Tracheal epithelial cell (primary cell): ENCODE measurements around the gene NES. TPM values are rescaled to one million over a fixed set of nuclear protein-coding genes. Genes with fewer than 3 reads are reported as not detected.

Experiments
- total RNA-seq: library from RNA; depleted of rRNA; stranded (reverse); fragments of >200 nt; gene quantifications from 2 replicates; pipeline ENCODE4 v1.2.1, GENCODE V29; 2014

Gene NES, protein sequence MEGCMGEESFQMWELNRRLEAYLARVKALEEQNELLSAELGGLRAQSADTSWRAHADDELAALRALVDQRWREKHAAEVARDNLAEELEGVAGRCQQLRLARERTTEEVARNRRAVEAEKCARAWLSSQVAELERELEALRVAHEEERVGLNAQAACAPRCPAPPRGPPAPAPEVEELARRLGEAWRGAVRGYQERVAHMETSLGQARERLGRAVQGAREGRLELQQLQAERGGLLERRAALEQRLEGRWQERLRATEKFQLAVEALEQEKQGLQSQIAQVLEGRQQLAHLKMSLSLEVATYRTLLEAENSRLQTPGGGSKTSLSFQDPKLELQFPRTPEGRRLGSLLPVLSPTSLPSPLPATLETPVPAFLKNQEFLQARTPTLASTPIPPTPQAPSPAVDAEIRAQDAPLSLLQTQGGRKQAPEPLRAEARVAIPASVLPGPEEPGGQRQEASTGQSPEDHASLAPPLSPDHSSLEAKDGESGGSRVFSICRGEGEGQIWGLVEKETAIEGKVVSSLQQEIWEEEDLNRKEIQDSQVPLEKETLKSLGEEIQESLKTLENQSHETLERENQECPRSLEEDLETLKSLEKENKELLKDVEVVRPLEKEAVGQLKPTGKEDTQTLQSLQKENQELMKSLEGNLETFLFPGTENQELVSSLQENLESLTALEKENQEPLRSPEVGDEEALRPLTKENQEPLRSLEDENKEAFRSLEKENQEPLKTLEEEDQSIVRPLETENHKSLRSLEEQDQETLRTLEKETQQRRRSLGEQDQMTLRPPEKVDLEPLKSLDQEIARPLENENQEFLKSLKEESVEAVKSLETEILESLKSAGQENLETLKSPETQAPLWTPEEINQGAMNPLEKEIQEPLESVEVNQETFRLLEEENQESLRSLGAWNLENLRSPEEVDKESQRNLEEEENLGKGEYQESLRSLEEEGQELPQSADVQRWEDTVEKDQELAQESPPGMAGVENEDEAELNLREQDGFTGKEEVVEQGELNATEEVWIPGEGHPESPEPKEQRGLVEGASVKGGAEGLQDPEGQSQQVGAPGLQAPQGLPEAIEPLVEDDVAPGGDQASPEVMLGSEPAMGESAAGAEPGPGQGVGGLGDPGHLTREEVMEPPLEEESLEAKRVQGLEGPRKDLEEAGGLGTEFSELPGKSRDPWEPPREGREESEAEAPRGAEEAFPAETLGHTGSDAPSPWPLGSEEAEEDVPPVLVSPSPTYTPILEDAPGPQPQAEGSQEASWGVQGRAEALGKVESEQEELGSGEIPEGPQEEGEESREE (N-terminal part only)
- total RNA-seq, result 0.24 TPM in 1 of 2 replicates, not detected in the other

DNA sequence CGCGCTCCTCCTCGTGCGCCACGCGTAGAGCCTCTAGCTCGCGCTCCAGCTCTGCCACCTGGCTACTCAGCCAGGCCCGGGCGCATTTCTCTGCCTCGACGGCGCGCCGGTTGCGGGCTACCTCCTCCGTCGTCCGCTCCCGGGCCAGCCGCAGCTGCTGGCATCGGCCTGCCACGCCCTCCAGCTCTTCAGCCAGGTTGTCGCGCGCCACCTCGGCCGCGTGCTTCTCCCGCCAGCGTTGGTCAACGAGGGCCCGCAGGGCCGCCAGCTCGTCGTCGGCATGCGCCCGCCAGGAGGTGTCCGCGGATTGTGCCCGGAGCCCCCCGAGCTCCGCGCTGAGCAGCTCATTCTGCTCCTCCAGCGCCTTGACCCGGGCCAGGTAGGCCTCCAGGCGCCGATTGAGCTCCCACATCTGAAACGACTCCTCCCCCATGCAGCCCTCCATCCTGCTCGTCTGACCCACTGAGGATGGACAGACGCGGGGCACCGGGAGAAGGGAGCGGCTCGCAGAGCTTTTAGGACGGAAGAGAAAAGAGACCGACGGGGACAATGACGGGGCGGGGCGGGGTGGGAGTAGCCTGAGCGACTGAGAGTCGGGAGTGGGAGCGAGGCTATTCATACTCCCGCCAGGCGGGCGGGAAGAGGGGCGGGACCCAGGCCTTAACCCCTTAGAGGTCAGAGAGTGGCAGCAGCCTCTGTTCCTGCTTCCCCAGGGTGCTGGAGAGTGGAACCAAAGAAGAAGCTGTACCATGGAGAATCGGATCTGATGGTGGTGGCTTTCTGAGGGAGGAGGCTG is at the start of gene NES:
Gene NES (minus strand): TSS at position 588 of the 796 bp plus-strand sequence. CDS start 143 bp downstream, at position 445.

DNA sequence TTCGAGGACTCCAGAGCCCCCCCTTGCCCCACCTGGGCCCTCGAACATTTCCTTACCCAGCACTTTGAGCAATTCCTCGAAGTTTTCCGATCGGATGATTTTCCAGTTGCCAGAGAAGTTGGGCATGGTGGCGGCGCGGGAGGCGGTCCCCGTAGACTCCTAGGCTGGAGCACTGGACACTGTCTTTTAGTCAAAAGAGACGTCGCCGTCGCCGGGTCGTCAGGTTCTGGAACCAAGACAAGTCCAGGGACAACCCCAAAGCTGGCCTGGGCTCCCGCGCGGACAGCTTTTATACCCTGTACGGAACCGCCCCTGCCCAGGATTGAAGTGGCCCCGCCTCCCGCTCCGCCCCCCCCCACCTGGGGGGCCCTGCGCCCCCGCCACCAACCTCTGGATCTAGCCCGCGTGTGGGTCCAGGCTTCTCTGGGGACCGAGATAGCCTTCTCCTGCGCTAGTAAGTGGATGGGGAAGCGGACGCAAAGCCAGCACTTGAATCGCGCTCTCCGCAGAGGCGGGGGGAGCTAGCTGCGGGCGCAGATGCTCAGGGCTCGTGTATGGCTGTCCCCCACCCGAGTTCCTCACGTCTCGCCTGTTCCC is 28.2 kb upstream of the NES start, which contains the start of gene CRABP2:
Gene CRABP2 (minus strand): TSS at position 263 of the 597 bp plus-strand sequence. CDS start 137 bp downstream, at position 126.

DNA sequence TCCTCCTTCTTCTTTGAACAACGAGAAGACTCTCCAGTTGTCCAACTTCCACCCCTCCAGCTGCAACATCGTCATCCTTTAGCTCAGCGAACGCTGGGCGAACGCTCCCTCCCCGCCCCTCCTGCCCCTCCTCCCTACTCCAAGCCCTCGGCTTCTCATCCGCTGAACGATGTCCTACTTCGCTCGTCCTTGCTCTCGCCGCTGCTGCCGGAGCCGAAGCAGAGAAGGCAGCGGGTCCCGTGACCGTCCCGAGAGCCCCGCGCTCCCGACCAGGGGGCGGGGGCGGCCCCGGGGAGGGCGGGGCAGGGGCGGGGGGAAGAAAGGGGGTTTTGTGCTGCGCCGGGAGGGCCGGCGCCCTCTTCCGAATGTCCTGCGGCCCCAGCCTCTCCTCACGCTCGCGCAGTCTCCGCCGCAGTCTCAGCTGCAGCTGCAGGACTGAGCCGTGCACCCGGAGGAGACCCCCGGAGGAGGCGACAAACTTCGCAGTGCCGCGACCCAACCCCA is 35.4 kb downstream of the NES start, which contains the start of gene BCAN:
Gene BCAN (plus strand): TSS at position 357 of the 504 bp plus-strand sequence. CDS start 3,938 bp downstream, outside the sequence.

DNA sequence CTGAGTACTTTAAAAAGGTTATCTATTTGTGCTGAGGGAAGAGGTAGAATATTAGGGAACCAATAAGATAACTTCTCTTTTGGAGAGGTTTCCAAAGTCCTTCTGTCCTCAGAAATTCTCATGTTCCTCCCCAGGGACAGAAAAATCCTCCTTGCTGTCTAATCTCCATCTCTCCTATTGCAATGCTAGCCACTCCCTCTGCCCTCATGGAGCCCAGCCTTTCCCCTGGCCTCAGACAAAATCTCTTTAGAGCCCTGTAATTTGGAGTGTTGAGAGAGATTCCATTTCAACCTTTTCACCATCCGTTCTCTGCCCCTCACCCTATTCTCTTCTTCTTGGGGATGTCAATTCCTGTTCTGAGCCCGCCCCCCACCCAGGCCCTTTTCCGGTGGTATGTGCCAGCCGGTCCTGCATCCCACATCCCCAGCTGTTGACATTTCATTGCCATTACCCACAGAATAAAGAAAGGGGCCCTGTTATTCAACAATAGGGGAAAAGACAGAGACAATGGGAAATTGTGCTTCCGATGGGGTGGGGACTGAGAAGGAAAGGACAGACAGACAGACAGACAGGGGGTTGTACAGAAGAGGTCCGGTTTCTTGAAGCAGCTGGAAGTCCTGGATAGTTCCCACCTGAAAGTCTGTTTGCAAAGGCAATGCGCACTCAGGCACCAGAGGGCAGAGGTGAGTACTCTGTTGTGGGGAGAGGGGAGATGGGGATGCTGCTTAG is 58.2 kb downstream of the NES start, which contains the start of gene HAPLN2:
Gene HAPLN2 (plus strand): TSS at position 563 of the 729 bp plus-strand sequence. CDS start 4,076 bp downstream, outside the sequence.

Other genes starting within 250 kb of the NES start
- 3.0 and 3.6 TPM in 2 replicates for gene MEF2D, start 176.6 kb downstream of the NES start, total RNA-seq
- 0.85 and 2.9 TPM in 2 replicates for gene IQGAP3, start 104.8 kb downstream of the NES start, total RNA-seq
- gene TTC24, start 97.7 kb downstream of the NES start, total RNA-seq, result not detected in 2 replicates
- 141 and 151 TPM in 2 replicates for gene NAXE, start 85.6 kb downstream of the NES start, total RNA-seq
- gene GPATCH4, start 75.9 kb downstream of the NES start, total RNA-seq, result 14.5 and 14.7 TPM in 2 replicates
- not detected in 2 replicates for gene HAPLN2, start 58.0 kb downstream of the NES start, total RNA-seq
- gene BCAN, start 35.3 kb downstream of the NES start, total RNA-seq, result not detected in 2 replicates
- gene CRABP2, start 28.2 kb upstream of the NES start, total RNA-seq, result 30.1 and 132 TPM in 2 replicates
- gene METTL25B, start 51.1 kb upstream of the NES start, total RNA-seq, result 10.4 and 19.4 TPM in 2 replicates
- 8.5 and 9.9 TPM in 2 replicates for gene ISG20L2, start 51.4 kb upstream of the NES start, total RNA-seq
- gene MRPL24, start 63.7 kb upstream of the NES start, total RNA-seq, result 40.0 and 52.4 TPM in 2 replicates
- 179 and 269 TPM in 2 replicates for gene HDGF, start 74.3 kb upstream of the NES start, total RNA-seq
- gene PRCC, start 90.1 kb upstream of the NES start, total RNA-seq, result 7.7 and 8.4 TPM in 2 replicates
- gene SH2D2A, start 139.4 kb upstream of the NES start, total RNA-seq, result 1.5 and 3.6 TPM in 2 replicates
- not detected in 2 replicates for gene INSRR, start 181.7 kb upstream of the NES start, total RNA-seq
- gene NTRK1, start 183.5 kb upstream of the NES start, total RNA-seq, result not detected in 2 replicates
- 1.4 and 1.5 TPM in 2 replicates for gene PEAR1, start 216.3 kb upstream of the NES start, total RNA-seq
- not detected in 2 replicates for gene LRRC71, start 243.2 kb upstream of the NES start, total RNA-seq